Activated CD8-positive, alpha-beta T cell treated with anti-CD3 and anti-CD28 coated beads for 36 hours (primary cell): ENCODE measurements around the gene SGTA. TPM values are rescaled to one million over a fixed set of nuclear protein-coding genes. Genes with fewer than 3 reads are reported as not detected.

ENCODE experiments used
- ATAC-seq: fragments of 200-7000 bp; cut with Tn5 transposase; one replicate; pipeline ENCODE4 v1.10.0; 2021; ENCODE audit warnings: mild to moderate bottlenecking, moderate library complexity
- CTCF ChIA-PET: fragments of 350-600 bp; sonication (Branson Sonifier 250); formaldehyde crosslinking; loops from one replicate; lab custom pipeline; 2021; ENCODE audit warnings: antibody characterized with exemption; lab: Charles Lee
- POLR2A ChIA-PET: fragments of 350-600 bp; sonication (Branson Sonifier 250); formaldehyde crosslinking; loops from one replicate; lab custom pipeline; 2021; ENCODE audit warnings: antibody characterized with exemption; lab: Charles Lee
- DNase-seq: peaks from one replicate; pipeline ENCODE4 v3.0.0-alpha.2; 2020
- H3K27ac Mint-ChIP-seq: one replicate; pipeline ENCODE4 v1.8.0; 2021; ENCODE audit warnings: mild to moderate bottlenecking, mixed read lengths
- H3K27me3 Mint-ChIP-seq: one replicate; pipeline ENCODE4 v1.8.0; 2021; ENCODE audit warnings: mixed read lengths
- H3K36me3 Mint-ChIP-seq: one replicate; pipeline ENCODE4 v1.8.0; 2021; ENCODE audit warnings: low read depth, mixed read lengths
- H3K4me1 Mint-ChIP-seq: one replicate; pipeline ENCODE4 v1.8.0; 2021; ENCODE audit warnings: low read depth, mixed read lengths
- H3K4me3 Mint-ChIP-seq: one replicate; pipeline ENCODE4 v1.8.0; 2021; ENCODE audit warnings: mild to moderate bottlenecking, moderate library complexity, mixed read lengths
- H3K9me3 Mint-ChIP-seq: one replicate; pipeline ENCODE4 v1.8.0; 2021; ENCODE audit warnings: mixed read lengths
- intact Hi-C: fragments of 100-400 bp; cut with micrococcal nuclease; formaldehyde crosslinking; loops from one replicate; pipeline ENCODE4 v1.10.0; 2022
- total RNA-seq, 2 experiments: library from RNA; stranded (reverse); gene quantifications; one replicate each; pipeline ENCODE4 v1.2.3, GENCODE V29; 2021
- TF ChIP-seq, protein P1 (sequence below): fragments of 200-600 bp; IDR thresholded peaks from one replicate; pipeline ENCODE4 v1.8.0; 2022; ENCODE audit warnings: antibody characterized with exemption, mild to moderate bottlenecking

The SGTA gene
- total RNA-seq, 2 experiments from 2014 or later, result 53.4 to 60.8 TPM

DNA sequence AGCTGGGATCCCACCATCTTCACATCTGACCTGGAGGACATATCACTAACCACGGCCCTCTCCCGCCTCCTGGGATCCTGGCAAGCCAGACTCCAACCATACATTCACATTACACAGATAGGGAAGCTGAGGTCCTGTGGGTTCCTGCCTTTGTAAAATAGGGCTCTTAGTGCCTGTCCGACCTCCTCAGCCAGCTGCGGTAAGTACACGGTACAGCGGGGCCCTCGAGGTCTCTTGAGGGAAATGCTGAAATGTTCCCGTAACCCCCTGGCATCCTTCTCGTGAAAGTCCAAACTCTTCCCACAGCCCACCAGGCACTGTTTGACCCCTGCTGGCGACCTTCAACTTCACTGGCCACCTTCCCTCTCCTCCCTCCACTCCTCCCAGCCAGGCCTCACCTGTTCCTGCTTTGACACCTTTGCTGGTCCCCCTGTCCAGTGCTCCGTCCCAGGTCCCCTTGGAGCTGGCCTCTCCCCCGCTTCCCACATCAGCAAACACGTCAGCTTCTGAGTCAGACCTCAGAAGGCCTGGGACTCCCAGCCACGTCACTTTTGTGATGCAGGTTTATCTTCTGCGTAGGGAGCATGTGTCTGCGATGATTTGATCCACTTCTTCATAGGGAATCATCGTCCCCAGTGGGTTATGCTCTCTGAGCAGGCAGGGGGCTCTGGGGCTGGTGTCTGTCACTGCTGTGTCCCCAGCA lies 71.8 kb downstream of the SGTA start:
- H3K9me3 Mint-ChIP-seq, result peaks cover 10% of the 10 kb centered on the region
- ATAC-seq (no peak), DNase-seq (no peak)
- TF ChIP-seq, protein P1, sequence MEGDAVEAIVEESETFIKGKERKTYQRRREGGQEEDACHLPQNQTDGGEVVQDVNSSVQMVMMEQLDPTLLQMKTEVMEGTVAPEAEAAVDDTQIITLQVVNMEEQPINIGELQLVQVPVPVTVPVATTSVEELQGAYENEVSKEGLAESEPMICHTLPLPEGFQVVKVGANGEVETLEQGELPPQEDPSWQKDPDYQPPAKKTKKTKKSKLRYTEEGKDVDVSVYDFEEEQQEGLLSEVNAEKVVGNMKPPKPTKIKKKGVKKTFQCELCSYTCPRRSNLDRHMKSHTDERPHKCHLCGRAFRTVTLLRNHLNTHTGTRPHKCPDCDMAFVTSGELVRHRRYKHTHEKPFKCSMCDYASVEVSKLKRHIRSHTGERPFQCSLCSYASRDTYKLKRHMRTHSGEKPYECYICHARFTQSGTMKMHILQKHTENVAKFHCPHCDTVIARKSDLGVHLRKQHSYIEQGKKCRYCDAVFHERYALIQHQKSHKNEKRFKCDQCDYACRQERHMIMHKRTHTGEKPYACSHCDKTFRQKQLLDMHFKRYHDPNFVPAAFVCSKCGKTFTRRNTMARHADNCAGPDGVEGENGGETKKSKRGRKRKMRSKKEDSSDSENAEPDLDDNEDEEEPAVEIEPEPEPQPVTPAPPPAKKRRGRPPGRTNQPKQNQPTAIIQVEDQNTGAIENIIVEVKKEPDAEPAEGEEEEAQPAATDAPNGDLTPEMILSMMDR, result no peak
- ChIA-PET POLR2A (interaction anchor here (1.2 kb wide), 1 partner anchor 29 kb away, joined by 3 read pairs; the partner anchor contains the start of gene SLC39A3), CTCF (interaction anchor here (1.3 kb wide), 1 partner anchor 63 kb away, joined by 3 read pairs; no protein-coding TSS in a partner anchor)
- no peaks in the 10 kb centered on the region for H3K36me3 Mint-ChIP-seq
- no peak overlapping the region for H3K27ac Mint-ChIP-seq
- intact Hi-C loops, result no loop called here
- H3K27me3 Mint-ChIP-seq, result no peaks in the 10 kb centered on the region
- H3K4me1 Mint-ChIP-seq, result no peaks in the 10 kb centered on the region
- H3K4me3 Mint-ChIP-seq, result no peak overlapping the region

DNA sequence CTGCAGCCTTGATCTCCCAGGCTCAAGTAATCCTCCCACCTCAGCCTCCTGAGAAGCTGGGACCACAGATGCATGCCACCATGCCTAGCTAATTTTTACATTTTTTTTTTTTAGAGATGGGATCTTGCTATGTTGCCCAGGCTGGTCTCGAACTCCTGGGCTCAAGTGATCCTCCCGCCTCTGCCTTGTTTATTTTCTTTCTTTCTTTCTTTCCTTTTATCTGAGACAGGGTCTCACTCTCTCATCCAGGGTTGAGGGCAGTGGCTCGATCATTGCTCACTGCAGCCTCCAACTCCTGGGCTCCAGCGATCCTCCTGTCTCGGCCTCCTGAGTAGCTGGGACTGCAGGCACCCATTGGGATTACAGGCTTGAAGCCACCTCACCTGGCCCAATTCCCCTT lies 76.8 kb downstream of the SGTA start:
- Mint-ChIP-seq H3K27ac (no peak overlapping the region), H3K4me3 (no peak overlapping the region), H3K36me3 (no peaks in the 10 kb centered on the region), H3K4me1 (peaks cover 3% of the 10 kb centered on the region), H3K9me3 (no peaks in the 10 kb centered on the region), H3K27me3 (no peaks in the 10 kb centered on the region)
- POLR2A ChIA-PET, result no interaction called here
- no peak for DNase-seq
- intact Hi-C loops, result no loop called here
- CTCF ChIA-PET, result no interaction called here
- TF ChIP-seq, protein P1, result no peak
- no peak for ATAC-seq

Other genes starting within 250 kb of the SGTA start
- gene GNG7, start 80.6 kb downstream of the SGTA start, total RNA-seq, result under 1 TPM; 0.27 to 0.32 TPM
- gene DIRAS1, start 61.9 kb downstream of the SGTA start, total RNA-seq, result under 1 TPM in 1 of 2 experiments, not detected in 1; 0.09 TPM
- 10 to 100 TPM; 35.5 to 38.1 TPM for gene SLC39A3, start 43.3 kb downstream of the SGTA start, total RNA-seq
- gene THOP1, start 2.2 kb upstream of the SGTA start, total RNA-seq, result 100 to 1,000 TPM; 157 to 158 TPM
- 1 to 10 TPM in 1 of 2 experiments, under 1 TPM in 1; 0.83 to 1.5 TPM for gene ZNF554, start 36.6 kb upstream of the SGTA start, total RNA-seq
- 1 to 10 TPM; 1.5 to 2.1 TPM for gene ZNF555, start 58.2 kb upstream of the SGTA start, total RNA-seq
- not detected for gene ZNF556, start 84.1 kb upstream of the SGTA start, total RNA-seq
- 1 to 10 TPM; 5.0 to 5.1 TPM for gene ZNF57, start 117.7 kb upstream of the SGTA start, total RNA-seq
- 1 to 10 TPM; 2.6 to 2.8 TPM for gene ZNF77, start 161.7 kb upstream of the SGTA start, total RNA-seq
- 1 to 10 TPM; 3.5 to 5.1 TPM for gene TLE6, start 194.3 kb upstream of the SGTA start, total RNA-seq
- gene TLE2, start 246.0 kb upstream of the SGTA start, total RNA-seq, result 1 to 10 TPM; 2.8 to 3.0 TPM